TTC549 (cell line): ENCODE data around the gene ENHO.

ENCODE experiments used
- FAIRE-seq: peaks from 2 replicates; lab custom pipeline; 2012; peaks lifted over from hg19 to GRCh38; lab: Jason Lieb, UNC

Gene ENHO

DNA sequence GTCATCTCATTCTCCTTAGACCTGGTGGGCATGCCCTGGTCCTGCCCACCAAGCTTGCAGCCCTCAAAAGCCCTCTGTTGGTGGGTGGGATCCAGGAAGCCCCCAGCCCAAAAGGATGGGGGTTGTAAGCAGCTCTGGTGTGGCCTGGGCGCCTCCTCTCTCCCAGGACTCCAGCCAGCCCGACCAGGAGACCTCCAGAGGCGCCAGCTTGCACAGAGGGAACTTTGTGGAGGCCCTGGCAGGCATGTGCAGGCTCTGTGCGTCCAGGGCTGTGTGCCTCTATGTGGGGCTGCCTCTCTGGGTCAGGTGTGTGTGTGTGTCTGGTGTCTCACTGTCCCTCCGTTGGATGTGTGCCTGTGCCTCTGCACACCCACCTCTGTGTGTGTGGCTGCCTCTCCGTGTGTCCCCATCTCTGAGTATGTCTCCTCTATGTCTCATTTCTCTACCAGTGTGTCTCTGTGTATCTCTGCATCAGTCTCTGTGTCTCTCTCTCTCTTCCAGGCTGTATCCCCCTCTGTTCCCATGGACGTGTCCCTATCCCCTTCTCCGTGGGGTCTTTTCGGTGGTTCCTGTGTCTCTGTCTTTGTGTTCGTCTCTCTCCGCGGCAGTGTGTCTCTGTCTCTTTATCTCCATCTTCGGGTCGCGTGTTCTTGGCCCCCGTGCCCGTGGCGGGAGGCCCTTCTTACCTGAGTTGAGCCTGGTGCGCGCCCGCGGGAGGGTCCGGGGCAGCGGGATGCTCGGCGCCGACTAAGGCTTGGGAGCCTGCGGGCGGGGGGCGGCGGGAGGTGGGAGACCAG, 501 bp downstream of the ENHO start:
- FAIRE-seq: no peak

- FAIRE-seq: no peak
These were observed 1.3 kb downstream of the ENHO start for GRCh38 chr9:34521406-34522045.

GRCh38 chr9:34520505-34521385, 2.0 kb downstream of the ENHO start:
- no peak for FAIRE-seq

- FAIRE-seq: no peak
These were observed 2.7 kb downstream of the ENHO start for GRCh38 chr9:34520096-34520495.

DNA sequence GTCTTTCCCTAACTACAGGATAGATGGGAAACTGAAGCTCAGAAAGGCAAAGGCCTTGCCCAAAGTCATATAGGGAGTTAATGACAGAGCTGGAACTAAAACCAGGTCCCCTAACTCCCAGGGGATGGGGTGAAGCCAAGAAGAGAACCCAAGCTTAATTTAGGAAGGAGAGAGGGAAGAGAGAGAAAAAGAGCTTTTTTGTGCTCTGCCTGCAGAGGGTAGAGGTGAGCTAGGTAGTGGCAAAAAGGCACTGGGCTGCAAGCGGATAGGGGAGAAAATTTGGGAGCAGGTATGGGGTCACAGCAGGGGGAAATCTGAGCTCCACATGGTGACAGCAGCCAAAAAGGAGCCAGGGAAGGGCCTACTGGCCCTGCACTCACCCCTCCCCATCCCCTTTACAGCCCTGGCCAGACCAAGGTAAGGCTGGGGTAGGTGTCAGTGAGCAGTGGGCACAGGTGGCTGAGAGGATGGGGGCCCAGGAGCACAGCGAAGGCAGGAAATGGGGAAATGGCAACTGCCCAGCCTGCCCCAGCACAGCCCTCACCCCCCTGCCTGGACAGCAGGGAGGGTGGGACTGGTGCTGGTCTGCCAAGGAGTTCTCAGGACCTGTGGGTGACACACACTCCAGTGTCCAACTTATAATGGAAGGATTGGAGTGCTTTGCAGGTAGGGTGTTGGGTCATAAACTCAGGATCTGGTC, 3.3 kb downstream of the ENHO start:
- no peak for FAIRE-seq

- FAIRE-seq: no peak
These were observed 3.9 kb downstream of the ENHO start for GRCh38 chr9:34518896-34519295.

DNA sequence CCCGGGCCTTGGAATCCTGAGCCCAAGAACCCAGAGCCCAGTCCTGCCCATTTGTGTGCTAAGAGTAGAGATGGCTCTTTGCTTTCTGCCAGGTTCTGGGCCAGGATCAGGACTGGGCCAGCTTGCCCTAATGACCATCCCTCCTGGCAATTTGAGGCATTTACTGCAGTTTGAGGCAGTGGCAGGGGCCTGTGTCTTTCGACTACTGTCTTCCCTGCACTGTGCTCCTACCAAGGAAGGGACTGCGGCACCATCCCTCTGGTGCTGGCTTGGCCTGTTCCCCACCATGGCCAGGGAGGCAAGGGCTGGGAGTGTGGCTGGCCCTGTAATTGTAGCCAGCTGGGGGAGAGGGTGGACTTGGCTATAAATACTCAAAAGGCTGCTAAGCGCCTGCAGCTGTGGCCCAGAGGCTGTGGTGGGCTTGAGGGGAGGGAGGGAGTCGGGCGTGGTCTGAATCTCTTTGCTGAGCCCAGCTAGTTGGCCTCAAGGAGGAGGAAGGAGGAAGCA, 4.6 kb downstream of the ENHO start:
- no peak for FAIRE-seq

GRCh38 chr9:34517185-34517584, 5.6 kb downstream of the ENHO start:
- no peak for FAIRE-seq

DNA sequence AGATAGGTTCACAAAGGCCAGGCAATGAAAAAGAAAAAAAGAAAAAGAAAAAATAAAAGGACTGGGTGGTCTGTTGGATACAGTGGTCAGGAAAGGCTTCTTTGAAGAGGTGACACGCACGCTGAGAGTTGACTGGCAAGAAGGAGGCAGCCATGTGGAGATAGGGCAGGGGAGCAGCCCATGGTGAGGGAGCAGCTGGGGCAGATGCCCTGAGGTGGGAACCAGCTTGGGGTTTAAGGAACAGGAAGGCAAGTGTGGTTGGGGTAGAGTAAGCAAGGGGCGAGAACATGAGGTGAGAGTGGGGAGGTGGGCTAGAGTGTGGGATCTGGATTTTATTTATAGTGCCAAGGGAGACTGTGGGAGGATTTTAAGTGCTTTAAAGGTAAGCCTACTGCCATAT, 6.8 kb downstream of the ENHO start:
- no peak for FAIRE-seq

- FAIRE-seq: no peak
These were observed 8.0 kb downstream of the ENHO start for GRCh38 chr9:34514816-34515215.

DNA sequence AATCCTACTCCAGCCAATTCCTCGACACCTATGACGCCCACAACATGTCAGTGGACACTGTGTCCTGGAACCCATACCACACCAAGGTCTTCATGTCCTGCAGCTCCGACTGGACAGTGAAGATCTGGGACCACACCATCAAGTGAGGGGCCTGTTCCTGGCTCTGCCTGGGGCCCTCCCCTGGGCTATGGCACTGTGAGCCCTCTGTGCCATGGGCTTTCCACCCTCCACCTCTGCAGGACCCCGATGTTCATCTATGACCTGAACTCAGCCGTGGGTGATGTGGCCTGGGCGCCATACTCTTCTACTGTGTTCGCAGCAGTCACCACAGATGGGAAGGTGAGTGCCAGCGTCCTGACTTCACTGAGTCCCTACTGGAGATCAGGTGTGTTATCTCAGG, 8.4 kb downstream of the ENHO start:
- FAIRE-seq: no peak

DNA sequence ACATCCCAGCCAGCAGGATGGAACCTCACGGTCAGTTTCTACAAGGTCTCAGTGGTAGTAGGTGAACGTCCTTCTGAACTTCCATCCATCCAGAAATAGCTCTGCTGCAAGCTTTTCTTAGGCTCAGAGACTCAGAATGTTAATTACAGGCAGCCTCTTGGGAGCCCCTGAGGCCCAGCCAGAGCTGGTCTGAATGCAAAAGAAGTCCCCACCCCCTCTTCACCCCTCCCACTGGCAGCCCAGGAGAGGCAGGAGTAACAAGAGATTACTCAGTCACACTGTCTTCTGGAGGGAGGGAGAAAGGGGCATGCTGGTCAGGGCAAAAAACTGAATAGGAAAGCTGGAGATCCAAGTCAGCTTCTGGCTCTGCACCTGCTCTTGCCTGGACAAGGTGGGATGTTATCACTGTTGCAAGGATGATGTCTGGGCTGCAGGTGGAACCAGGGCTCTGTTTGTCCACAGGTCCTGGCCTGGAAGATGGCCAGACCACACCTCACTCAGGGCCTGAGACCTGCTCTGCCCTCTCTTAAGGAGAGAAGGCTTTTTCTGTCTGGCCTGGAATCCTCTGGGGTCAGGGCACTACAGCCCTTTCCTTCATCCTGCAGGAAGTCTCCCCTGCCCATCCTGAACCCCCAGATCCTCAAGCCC, 9.1 kb downstream of the ENHO start:
- FAIRE-seq: no peak

DNA sequence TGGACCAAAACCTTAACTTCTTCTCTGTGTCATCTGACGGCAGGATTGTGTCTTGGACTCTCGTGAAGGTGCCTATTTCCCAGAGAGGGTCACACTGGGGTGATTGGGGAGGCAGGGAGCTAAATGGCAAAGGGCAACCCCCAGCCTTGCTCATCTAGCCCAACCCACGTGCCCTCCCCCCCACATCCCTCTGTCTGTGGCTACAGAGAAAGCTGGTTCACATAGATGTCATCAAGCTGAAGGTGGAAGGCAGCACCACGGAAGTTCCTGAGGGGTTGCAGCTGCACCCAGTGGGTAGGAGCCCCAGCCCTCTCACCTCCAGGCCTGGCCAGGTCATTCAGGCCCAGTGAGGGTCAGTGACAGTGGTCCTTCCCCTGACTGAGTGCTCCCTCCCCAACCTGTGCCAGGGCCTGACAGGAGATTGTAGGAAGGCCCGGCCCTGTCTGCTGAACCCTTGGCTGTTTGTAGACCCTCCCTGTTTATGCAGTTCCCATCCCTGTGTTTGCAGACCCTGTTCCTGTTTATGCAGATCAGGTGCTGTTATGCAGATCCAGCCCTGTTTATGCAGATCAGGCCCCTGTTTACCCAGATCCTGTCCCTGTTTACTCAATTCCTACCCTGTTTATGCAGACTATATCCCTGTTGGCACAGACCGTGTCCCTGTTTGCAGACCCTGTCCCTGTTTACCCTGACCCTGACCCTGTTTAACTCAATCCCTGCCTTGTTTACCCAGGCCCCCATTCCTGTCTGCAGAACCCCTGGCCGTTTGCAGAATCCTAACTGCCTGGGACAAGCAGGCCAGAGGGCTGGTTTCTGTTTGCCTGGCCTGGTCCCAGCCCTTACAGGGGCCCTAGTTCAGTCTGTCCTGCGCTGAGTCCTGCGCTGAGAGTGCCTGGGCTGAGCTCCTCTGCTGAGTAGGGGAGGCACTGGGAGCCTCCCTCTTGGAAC, 10.4 kb downstream of the ENHO start:
- no peak for FAIRE-seq

DNA sequence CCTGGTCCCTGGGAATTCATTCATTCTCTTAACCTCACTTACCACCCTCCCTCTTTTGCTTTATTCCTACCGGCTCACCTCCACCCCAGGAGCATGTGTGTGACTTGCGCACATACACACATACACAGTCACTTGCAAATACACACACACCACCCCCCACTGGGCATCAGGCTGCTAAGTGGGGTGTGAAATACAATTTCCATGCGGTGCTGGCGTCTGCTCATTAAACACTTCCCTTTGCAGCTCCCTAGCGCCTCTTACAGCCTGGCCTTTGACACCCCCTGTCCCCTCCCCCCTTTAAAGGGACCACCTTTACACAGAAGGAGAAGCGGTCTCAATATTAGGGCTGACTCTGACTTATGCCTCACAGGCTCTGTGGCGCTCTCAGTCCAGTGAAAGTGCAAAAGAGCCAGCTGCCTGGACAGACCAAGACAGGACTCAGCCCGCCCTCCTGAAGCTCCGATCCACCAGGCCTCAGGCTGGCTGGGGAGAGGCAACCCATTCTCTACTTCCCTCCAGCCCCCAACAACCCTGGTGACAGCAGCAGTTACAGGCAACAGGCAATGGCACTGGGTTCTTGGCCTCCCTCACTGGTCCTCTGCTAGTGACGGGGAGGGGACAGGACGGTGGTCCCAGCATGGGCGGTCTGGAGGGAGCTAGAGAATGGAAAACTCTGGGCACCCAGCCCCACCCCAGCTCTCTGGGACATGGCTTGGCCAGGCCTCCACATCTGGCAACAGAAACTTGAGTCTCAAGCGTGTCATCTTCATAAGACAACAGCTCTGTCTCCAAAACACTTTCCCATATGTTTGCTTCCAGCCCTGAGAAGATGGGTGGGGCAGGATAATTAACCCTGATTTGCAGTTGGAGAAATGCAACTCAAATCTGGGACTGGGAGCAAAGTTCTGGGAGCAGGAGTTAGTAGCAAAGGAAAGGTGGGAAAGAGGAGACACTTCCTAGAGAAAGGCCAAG, 12.0 kb downstream of the ENHO start:
- FAIRE-seq: no peak

DNA sequence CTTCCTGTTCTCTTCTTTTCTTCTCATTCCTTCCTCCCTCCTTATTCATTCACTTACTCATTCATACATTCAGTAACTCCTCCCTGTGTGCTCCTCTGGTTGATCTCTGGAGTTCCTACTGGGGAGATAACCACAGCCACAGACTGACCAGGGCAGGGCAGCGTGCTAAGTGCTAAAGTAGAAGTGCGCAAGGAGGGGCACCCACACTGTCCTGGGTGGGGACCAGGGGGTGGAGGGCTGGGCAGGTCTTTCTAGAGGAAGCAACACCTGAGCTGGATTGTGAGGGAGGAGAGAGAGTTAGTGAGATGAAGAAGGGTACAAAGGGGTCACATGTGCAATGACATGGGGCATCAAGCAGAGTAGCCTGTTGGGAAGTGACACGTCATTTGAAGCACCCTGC, 13.8 kb downstream of the ENHO start:
- FAIRE-seq: no peak

DNA sequence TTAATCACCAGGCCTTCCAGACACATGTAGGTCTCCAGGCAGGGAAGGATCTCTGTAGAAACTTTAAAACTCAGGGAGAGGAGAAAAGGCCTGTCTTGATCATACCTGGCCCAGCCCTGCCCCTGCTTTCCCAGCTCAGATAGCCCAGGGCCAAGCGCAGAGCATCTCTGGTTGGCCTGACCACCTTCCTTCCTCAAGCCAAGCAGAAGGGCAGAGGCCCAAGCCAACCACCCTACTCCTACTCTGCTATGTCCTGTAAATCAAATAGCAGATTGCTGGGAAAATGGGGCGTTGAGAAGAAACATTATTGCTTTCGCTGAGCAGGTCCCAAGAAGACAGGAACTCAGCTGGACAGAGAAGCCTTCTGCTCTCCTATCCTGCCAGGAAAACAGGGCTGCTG, 14.3 kb downstream of the ENHO start:
- no peak for FAIRE-seq

DNA sequence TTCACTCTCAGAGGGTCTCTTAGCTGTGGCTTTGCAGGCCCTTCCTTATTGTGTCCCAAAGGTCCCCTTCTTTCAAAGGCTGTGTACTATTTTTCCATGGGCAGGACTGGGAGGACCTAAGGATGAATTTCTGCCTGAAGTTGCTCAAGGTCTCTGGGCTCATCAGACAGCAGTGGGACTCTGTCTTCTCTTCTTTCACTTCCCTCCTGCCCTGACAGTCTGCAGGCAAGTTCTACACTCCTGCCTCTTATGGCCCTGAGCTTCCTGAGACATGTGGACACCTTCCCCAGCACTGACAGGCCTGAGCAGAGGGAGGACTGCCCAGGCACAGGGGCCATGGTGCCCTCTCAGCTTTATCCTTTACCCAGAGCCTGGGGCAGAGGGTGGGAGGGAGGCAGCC, 14.8 kb downstream of the ENHO start:
- no peak for FAIRE-seq

DNA sequence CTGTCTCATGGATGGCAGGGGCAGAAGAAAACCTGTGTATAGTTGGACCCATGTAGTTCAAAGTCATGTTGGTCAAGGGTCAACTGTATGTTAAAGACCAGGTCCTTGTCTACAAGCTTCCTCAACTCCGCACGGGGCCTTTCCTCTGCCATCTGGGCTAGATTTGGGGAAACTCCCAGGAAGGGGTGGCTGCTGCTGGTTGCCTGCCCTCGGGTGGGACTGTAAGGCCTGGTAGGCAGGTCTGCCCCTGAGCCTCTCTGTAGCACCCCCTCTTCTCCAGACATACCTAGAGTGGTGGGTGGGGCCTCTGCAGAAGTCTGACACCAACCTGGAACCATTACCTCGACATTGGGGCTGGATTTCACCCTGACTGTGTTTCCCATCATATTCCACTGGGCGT, 15.2 kb downstream of the ENHO start:
- FAIRE-seq: no peak

GRCh38 chr9:34506623-34507022, 16.2 kb downstream of the ENHO start:
- FAIRE-seq: no peak
